ENCODE measurements around the gene RAE1. TPM values are rescaled to one million over a fixed set of nuclear protein-coding genes. Genes with fewer than 3 reads are reported as not detected.

RAE1 gene
- 58.4 to 70.0 TPM (median 60.4 TPM) in 5 replicates for total RNA-seq (2022; extraction: Qiagen RNA extraction)

GRCh38 chr20:57351042-57351783 is at the start of gene RAE1:
Gene RAE1 (plus strand): TSS chr20:57351255. CDS start chr20:57354039, 2,784 bp downstream.

GRCh38 chr20:57329608-57330221 is 21.3 kb upstream of the RAE1 start, which contains the start of gene SPO11:
Gene SPO11 (plus strand): TSS chr20:57329803. CDS start chr20:57329868, 65 bp downstream.

GRCh38 chr20:57390604-57391438 is 39.8 kb downstream of the RAE1 start, which contains the start of gene RBM38:
Gene RBM38 (plus strand): TSS chr20:57391396. CDS start chr20:57391582, 186 bp downstream.

Other genes with a start within 250 kb of the RAE1 start
- gene BMP7, start 84.6 kb upstream of the RAE1 start, total RNA-seq (2022; extraction: Qiagen RNA extraction): 0.38 to 1.1 TPM (median 0.53 TPM) in 5 replicates
- not detected in 5 replicates for gene SPO11, start 21.5 kb upstream of the RAE1 start, total RNA-seq (2022; extraction: Qiagen RNA extraction)
- gene RBM38, start 40.1 kb downstream of the RAE1 start, total RNA-seq (2022; extraction: Qiagen RNA extraction): 26.3 to 34.8 TPM (median 34.4 TPM) in 5 replicates
- gene CTCFL, start 173.9 kb downstream of the RAE1 start, total RNA-seq (2022; extraction: Qiagen RNA extraction): 0.02 TPM in 1 of 5 replicates, not detected in the others
- 0.03 to 0.17 TPM (median 0.06 TPM) in 5 replicates for gene PCK1, start 209.9 kb downstream of the RAE1 start, total RNA-seq (2022; extraction: Qiagen RNA extraction)